ENCODE data around the gene PLPP4. TPM values are rescaled to one million over a fixed set of nuclear protein-coding genes. Genes with fewer than 3 reads are reported as not detected.

The PLPP4 gene
- total RNA-seq, 6 donors from 2014 or later, result 0.20 to 0.54 TPM; not detected in 4

- 53 to 57% methylated on average over 2 of the region's 2 CpGs for WGBS, 2 donors
- H3K27ac ChIP-seq, result no peak overlapping the region
- ATAC-seq (ENCODE audit: low FRiP score in 2 of 2), result no peak
- no peak overlapping the region for H3K4me3 ChIP-seq
- no peak for DNase-seq
- H3K4me1 ChIP-seq, result no peaks in the 10 kb centered on the region
- H3K36me3 ChIP-seq, result no peaks in the 10 kb centered on the region
- no peaks in the 10 kb centered on the region for H3K9me3 ChIP-seq
- no peak for TF ChIP-seq POLR2AphosphoS5 (IDR thresholded peaks at IDR 0.05)
- no peak for TF ChIP-seq CTCF (IDR thresholded peaks at IDR 0.05)
- TF ChIP-seq POLR2A (IDR thresholded peaks at IDR 0.05), result no peak
- TF ChIP-seq EP300 (IDR thresholded peaks at IDR 0.05), result no peak
- H3K27me3 ChIP-seq, result no peaks in the 10 kb centered on the region
Observed at GRCh38 chr10:120465138-120465537, 8.1 kb downstream of the PLPP4 start.

- DNase-seq (no peak), ATAC-seq (ENCODE audit: low FRiP score in 2 of 2) (no peak)
- no peaks in the 10 kb centered on the region for H3K9me3 ChIP-seq
- no peaks in the 10 kb centered on the region for H3K4me1 ChIP-seq
- TF ChIP-seq CTCF (IDR thresholded peaks at IDR 0.05) (no peak), EP300 (IDR thresholded peaks at IDR 0.05) (no peak), POLR2AphosphoS5 (IDR thresholded peaks at IDR 0.05) (no peak), POLR2A (IDR thresholded peaks at IDR 0.05) (no peak)
- H3K27ac ChIP-seq, result no peak overlapping the region
- no peak overlapping the region for H3K4me3 ChIP-seq
- 89 to 92% methylated on average over 2 of the region's 2 CpGs for WGBS, 2 donors
- no peaks in the 10 kb centered on the region for H3K27me3 ChIP-seq
- no peaks in the 10 kb centered on the region for H3K36me3 ChIP-seq
Observed at GRCh38 chr10:120466006-120466405, 9.0 kb downstream of the PLPP4 start.

- Histone ChIP-seq H3K27ac (no peak overlapping the region), H3K4me1 (no peaks in the 10 kb centered on the region), H3K4me3 (no peak overlapping the region), H3K9me3 (no peaks in the 10 kb centered on the region), H3K27me3 (no peaks in the 10 kb centered on the region), H3K36me3 (no peaks in the 10 kb centered on the region)
- TF ChIP-seq POLR2A (IDR thresholded peaks at IDR 0.05) (no peak), CTCF (IDR thresholded peaks at IDR 0.05) (no peak), POLR2AphosphoS5 (IDR thresholded peaks at IDR 0.05) (no peak), EP300 (IDR thresholded peaks at IDR 0.05) (no peak)
- 52 to 62% methylated on average over 4 of the region's 4 CpGs for WGBS, 2 donors
- DNase-seq (no peak), ATAC-seq (ENCODE audit: low FRiP score in 2 of 2) (no peak)
Observed at GRCh38 chr10:120473593-120473992, 16.6 kb downstream of the PLPP4 start.

- H3K27me3 ChIP-seq, result no peaks in the 10 kb centered on the region
- ATAC-seq (ENCODE audit: low FRiP score in 2 of 2), result no peak
- WGBS, 2 donors, result 47 to 76% methylated on average over 1 of the region's 1 CpG
Observed at GRCh38 chr10:120474956-120475355, 17.9 kb downstream of the PLPP4 start.

More at GRCh38 chr10:120474956-120475355, 17.9 kb downstream of the PLPP4 start:
- no peaks in the 10 kb centered on the region for H3K4me1 ChIP-seq
- TF ChIP-seq CTCF (IDR thresholded peaks at IDR 0.05) (no peak), POLR2AphosphoS5 (IDR thresholded peaks at IDR 0.05) (no peak), POLR2A (IDR thresholded peaks at IDR 0.05) (no peak), EP300 (IDR thresholded peaks at IDR 0.05) (no peak)
- H3K9me3 ChIP-seq, result no peaks in the 10 kb centered on the region
- H3K4me3 ChIP-seq, result no peak overlapping the region
- no peak overlapping the region for H3K27ac ChIP-seq
- no peak for DNase-seq
- H3K36me3 ChIP-seq, result no peaks in the 10 kb centered on the region

All from upper lobe of left lung (tissue), 6 donors.